ENCODE data around the gene LOXL3. TPM values are rescaled to one million over a fixed set of nuclear protein-coding genes. Genes with fewer than 3 reads are reported as not detected.

The LOXL3 gene
- total and polyA plus RNA-seq, 2 of the 8 experiments (the other 6 are each of a cell fraction or from before 2014, with no cell fraction given): 22.4 to 27.2 TPM

- TF ChIP-seq E2F6 (IDR thresholded peaks at IDR 0.05): no peak
- TF ChIP-seq EGR1 (IDR thresholded peaks at IDR 0.05; ENCODE audit: borderline replicate concordance, low read depth, low read length): no peak
Observed at GRCh38 chr2:74596584-74596983, 42.8 kb upstream of the LOXL3 start (continued).
